ENCODE results near the gene CMC4.

Gene CMC4

GRCh38 chrX:155070975-155071693 lies at the start of gene CMC4, which contains the start of the genes BRCC3 and MTCP1:
Gene CMC4, minus strand, starts transcription at chrX:155071136. Its CDS starts 7,113 bp downstream, at chrX:155064023.
Gene BRCC3, plus strand, starts transcription at chrX:155071508. Its CDS starts 20 bp downstream, at chrX:155071528.
Gene MTCP1, minus strand, starts transcription at chrX:155071136. Its CDS starts 5,126 bp downstream, at chrX:155066010.
- DNase-seq: peak in 1 of 2 experiments; percentile 4

GRCh38 chrX:155115174-155115819 lies 44.4 kb upstream of the CMC4 start:
- no peak for DNase-seq

- DNase-seq: no peak
Measured at GRCh38 chrX:155113097-155113496, 42.2 kb upstream of the CMC4 start.

- DNase-seq: no peak
Measured at GRCh38 chrX:155112171-155112570, 41.2 kb upstream of the CMC4 start.

- no peak for DNase-seq
Measured at GRCh38 chrX:155108427-155108826, 37.5 kb upstream of the CMC4 start.

- no peak for DNase-seq
Measured at GRCh38 chrX:155105919-155106318, 35.0 kb upstream of the CMC4 start.

- DNase-seq: no peak
Measured at GRCh38 chrX:155094468-155095061, 23.6 kb upstream of the CMC4 start.

- DNase-seq: no peak
Measured at GRCh38 chrX:155086961-155087735, 16.2 kb upstream of the CMC4 start.

- DNase-seq: no peak
Measured at GRCh38 chrX:155086202-155086840, 15.4 kb upstream of the CMC4 start.

- no peak for DNase-seq
Measured at GRCh38 chrX:155071694-155072280, 851 bp upstream of the CMC4 start.

GRCh38 chrX:155070663-155070974 lies 317 bp downstream of the CMC4 start:
- DNase-seq: no peak

- DNase-seq: no peak
Measured at GRCh38 chrX:155070038-155070437, 898 bp downstream of the CMC4 start.

GRCh38 chrX:155069414-155069813 lies 1.5 kb downstream of the CMC4 start:
- DNase-seq: no peak

GRCh38 chrX:155068165-155068564 lies 2.8 kb downstream of the CMC4 start:
- no peak for DNase-seq

- DNase-seq: no peak
Measured at GRCh38 chrX:155065035-155065734, 5.8 kb downstream of the CMC4 start.

- DNase-seq: no peak
Measured at GRCh38 chrX:155061760-155062159, 9.2 kb downstream of the CMC4 start.

- DNase-seq: peak in 1 of 2 experiments; percentile 1
Measured at GRCh38 chrX:155056877-155057792, 13.8 kb downstream of the CMC4 start.

GRCh38 chrX:155056471-155056870 lies 14.5 kb downstream of the CMC4 start:
- no peak for DNase-seq

GRCh38 chrX:155055494-155055893 lies 15.4 kb downstream of the CMC4 start:
- no peak for DNase-seq

GRCh38 chrX:155054255-155054654 lies 16.7 kb downstream of the CMC4 start:
- no peak for DNase-seq

GRCh38 chrX:155053656-155054055 lies 17.3 kb downstream of the CMC4 start:
- no peak for DNase-seq

Measured in cerebellar nuclear complex (tissue), 1 donor.